GM18505 (cell line): ENCODE data around the gene CYTH3.
"Not testable (repeated sequence)": the region's sequence is repeated elsewhere in the genome, so short reads cannot be mapped to it uniquely, and the experiment has no call there.

Source experiments
- ATAC-seq: cut with Tn5 transposase; IDR thresholded peaks from one replicate; pipeline ENCODE4 v1.9.1; 2021; ENCODE audit not compliant: unreplicated experiment
- POLR2A ChIP-seq: IDR thresholded peaks from 4 replicates; pipeline ENCODE4 v1.6.1; 2011; ENCODE audit warnings: borderline replicate concordance; ENCODE audit not compliant: insufficient read depth, insufficient read length; ENCODE audit errors: extremely low read depth

Gene CYTH3, protein sequence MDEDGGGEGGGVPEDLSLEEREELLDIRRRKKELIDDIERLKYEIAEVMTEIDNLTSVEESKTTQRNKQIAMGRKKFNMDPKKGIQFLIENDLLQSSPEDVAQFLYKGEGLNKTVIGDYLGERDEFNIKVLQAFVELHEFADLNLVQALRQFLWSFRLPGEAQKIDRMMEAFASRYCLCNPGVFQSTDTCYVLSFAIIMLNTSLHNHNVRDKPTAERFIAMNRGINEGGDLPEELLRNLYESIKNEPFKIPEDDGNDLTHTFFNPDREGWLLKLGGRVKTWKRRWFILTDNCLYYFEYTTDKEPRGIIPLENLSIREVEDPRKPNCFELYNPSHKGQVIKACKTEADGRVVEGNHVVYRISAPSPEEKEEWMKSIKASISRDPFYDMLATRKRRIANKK

DNA sequence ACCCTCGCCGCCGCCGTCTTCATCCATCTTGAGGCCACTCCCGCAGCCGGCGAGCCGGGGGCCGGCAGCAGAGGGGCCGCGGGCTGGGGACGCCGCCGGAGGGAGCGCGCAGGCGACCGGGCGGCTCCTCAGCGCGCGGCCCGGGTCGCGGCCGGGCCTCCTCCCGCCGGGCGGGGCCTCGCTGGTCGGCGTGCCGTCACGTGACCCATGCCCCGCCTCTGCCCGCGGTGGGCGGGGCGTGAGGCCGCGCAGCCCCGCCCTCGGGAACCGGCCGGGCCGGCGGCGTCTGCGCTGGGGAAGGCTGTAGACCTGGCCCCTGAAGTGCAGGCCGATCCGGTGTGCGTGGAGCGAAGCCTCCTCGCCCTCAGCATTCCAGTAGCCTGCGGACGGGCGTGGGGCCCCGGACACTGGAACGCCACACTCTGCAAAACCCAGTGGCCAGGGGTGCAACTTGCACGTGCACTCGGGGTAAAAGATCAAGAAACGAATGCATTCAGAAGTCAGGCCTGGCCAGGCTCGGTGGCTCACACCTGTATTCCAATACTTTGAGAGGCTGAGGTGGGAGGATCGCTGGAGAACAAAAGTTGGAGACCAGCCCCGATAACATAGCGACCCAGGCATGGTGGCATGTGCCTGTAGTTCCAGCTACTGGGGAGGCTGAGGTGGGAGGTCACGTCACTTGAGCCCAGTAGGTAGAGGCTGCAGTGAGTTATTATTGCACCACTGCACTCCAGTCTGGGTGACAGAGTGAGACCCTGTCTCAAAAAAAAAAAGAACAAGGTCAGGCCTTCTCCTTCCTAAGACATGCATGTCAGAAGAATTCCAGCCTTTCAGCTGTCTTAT, at the start of gene CYTH3:
Gene CYTH3 (minus strand): TSS at position 144 of the 843 bp plus-strand sequence. CDS start 117 bp downstream, at position 27.
- peak; percentile 69 for TF ChIP-seq POLR2A
- ATAC-seq: peak; percentile 83

DNA sequence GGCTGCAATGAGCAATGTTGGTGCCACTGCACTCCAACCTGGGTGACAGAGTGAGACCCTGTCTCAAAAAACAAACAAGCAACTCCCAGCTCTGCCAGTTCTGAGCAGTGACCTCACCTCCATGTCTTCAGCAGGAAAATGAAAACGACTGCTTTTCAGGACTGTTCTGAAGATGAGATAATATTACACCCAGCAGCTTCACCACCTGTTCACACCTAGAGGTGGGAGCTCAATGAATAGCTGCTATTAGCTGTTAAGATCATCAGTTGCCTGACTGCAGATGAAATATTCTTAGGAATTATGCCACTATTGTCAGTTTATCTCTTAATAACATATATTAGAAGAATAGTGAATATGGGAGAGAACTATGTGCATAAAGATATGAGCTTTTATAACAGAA, 48.4 kb upstream of the CYTH3 start:
- TF ChIP-seq POLR2A: no peak
- no peak for ATAC-seq

DNA sequence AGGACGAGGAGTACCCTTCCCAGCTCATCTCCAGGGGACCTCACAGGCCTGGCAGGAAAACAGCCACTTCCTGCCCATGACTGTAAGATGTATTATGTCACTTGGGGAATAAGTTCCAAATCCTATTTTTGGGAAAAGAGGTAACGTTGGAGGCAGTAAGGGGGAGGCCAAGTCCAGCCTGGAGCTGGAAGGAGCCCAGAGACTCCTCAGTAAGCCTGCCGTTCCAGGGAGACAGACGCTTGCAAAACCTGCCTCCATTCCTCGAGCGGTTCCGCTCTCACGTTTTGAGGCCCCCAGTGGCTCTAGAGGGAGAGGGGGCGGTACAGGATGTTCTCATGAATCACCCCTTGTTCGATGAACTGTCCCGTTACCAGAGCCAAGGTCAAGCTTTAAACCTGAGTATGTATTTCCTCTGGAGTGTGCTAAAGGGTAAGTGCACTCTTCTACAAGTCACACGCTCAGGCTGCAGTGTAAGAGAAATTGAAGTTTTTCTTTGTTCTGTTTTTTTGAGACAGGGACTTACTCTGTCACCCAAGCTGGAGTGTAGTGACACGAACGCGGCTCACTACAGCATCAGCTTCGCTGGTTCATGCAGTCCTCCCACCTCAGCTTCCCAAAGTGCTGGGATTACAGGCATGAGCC, 45.5 kb upstream of the CYTH3 start:
- TF ChIP-seq POLR2A: no peak
- no peak for ATAC-seq

DNA sequence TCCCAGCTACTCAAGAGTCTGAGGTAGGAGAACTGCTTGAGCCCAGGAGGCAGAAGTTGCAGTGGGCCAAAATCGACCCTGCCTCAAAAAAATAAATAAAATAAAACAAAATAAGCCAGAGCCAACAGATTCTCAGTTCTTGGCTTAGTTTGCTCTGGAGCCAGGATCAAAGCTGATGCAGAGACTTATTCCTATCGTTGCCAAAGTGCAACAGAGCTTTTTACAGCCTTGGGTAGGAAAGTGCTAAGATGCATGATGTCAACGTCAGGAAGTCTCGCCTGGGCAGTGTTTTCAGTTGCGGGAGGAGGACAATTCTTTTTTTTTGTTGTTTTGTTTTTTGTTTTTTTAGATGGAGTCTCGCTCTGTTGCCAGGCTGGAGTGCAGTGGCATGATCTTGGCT, 43.8 kb upstream of the CYTH3 start:
- TF ChIP-seq POLR2A: no peak
- ATAC-seq: no peak

DNA sequence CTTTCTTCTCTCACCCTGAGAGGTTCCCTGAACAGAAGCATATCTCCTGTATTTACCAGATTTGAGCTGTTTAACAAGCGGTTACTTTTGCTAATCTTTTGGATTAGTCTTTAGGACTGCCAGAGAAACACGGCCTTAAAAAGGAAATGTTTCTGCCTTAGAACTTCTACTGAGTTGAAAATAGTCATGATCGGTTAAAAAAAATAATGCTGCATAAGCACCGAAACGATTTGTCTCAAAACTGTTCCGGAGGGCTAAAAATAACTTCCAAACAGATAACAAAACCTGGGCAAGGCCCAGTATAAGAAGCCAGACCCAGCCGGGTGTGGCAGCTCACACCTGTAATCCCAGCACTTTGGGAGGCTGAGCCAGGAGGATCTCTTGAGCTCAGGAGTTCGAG, 43.3 kb upstream of the CYTH3 start:
- no peak for ATAC-seq
- TF ChIP-seq POLR2A: no peak

DNA sequence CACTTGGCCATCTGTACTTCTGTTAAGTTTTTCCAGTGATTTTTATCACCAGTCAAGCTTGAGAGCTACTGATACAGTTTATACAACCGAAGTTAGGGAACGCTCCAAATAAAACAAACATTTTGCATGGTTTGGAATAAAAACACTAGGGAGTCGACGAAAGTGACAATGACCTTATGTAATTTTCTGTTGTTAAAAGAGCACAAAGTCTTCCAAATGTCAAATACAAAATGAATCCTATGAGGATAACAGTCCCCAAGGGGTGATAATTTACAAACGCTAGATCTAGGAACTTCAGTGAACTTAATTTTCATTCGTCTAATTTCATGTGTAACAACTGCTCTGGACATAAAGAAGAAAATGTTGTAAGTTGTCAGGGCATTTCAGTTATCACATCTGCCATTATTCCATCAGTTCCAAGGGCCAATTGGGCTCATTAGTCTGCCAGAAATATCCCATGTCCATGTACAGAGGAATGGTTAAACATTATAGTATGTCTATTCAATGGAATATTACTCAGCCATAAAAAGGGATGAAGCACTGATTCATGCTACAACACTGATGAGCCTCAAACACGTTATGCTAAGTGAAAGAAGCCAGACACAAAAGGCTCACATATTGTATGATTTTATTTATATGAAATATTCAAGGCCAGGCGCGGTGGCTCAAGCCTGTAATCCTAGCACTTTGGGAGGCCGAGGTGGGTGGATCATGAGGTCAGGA, 38.0 kb upstream of the CYTH3 start:
- no peak for ATAC-seq
- no peak for TF ChIP-seq POLR2A

DNA sequence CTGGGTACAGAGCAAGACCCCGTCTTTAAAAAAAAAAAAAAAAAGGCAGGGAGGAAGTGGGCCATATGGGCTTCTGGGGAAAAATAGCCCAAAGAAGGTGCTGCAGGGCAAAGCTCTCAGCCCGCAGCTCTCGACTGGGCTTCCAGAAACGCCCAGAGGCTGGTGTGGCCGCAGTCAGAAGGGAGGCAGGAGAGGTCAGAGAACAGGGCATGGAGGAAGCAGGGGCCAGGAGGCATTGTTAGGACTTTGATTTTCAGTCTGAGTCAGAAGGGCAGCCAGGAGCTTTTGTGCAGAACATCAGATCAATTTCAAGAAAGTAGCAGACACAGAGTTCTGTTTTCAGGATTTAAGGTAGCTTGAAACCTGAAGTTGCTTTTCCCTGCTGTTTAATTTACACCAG, 35.3 kb upstream of the CYTH3 start:
- TF ChIP-seq POLR2A: no peak
- ATAC-seq: no peak

DNA sequence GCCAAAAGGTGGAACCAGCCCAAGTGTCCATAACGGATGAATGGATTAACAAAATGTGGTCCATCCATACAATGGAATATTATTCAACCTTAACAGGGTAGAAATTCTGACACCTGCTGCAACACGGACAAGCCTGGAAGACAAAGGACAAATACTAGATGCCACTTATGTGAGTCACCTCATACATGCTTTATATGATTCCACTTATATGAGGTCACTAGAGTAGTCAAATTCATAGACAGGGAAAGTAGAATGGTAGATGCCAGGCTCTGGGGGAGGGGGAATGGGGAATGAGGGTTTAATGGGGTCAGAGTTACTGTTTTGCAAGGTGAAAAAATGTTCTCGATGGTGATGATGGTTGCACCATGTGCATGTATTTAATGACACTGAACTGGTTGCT, 34.0 kb upstream of the CYTH3 start:
- no peak for TF ChIP-seq POLR2A
- no peak for ATAC-seq

DNA sequence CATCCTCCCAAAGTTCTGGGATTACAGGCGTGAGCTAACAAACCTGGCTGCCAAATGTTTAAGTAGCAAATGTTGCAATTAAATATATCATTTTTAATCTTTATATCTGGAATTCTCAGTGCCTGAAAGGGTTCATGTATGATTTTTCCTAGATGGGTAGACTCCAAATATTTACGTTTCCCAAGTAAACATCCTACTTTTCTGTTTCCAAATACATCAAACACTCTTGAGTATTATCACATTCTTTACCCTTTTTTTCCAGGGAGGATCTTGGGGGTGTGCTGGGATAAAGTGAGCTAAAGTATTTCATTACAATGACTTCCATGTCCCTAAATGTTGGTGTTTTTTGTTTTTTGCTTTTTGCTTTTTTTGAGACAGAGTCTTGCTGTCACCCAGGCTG, 32.9 kb upstream of the CYTH3 start:
- no peak for TF ChIP-seq POLR2A
- ATAC-seq: no peak

DNA sequence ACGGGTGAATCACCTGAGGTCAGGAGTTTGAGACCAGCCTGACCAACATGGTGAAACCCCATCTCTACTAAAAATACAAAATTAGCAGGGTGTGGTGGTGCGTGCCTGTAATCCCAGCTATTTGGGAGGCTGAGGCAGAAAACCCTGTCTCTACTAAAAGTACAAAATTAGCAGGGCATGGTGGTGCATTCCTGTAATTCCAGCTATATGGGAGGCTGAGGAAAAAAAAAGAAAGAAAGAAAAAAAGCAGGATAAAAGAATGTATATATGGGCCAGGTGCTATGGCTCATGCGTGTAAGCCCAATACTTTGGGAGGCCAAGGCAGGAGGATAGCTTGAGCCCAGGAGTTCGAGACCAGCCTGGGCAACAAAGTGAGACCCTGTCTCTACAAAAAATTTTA, 29.0 kb upstream of the CYTH3 start:
- ATAC-seq: not testable (repeated sequence)

DNA sequence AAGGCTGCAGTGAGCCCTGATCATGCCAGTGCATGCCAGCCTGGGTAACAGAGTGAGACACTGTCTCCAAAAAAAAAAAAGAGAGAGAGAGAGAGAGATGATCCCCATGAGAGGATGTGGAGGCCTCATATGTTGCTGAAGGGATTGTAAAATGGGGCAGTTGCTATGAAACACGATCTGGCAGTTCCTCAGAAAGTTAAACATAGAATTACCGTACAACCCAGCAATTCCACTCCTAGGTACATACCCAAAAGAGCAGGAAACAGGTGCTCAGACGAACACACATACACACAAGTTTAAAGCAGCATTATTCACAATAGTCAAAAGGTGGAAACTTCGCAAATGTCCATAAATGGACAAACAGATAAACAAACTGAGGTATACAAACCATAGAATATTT, 27.4 kb upstream of the CYTH3 start:
- ATAC-seq: no peak
- TF ChIP-seq POLR2A: no peak

DNA sequence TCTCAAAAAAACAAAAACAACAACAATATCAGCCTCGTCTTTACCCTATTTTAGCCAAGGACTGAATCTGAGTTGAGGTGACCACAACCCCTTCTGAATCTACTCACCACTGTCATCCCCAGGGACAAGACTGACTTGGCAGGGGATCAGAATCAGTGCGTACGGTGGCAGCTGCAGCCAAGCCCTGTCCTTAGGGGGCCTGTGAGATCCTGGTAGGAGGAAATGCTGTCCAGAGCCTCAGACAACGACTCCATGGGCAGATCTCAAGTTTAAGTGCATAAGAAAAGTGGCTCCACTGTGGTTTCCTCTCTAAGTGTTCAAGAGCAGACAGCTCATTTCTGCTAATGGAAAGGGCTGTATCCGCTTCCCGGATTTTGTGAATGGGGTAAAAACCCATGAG, 22.4 kb upstream of the CYTH3 start:
- no peak for TF ChIP-seq POLR2A
- ATAC-seq: no peak

DNA sequence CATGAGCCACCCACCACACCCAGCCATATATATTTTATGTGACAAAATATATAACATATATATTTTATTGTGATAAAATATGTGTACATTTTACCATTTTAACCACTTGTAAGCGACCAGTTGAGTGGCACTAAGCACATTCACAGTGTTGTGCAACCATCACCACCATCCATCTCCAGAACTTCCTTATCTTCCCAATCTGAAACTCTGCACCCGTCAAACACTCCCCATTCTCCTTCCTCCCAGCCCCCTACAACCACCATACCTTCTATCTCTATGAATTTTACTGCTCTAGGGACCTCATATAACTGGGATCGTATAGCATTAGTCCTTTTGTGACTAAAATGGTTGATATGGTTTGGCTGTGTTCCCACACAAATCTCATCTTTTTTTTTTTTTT, 20.8 kb upstream of the CYTH3 start:
- no peak for ATAC-seq
- no peak for TF ChIP-seq POLR2A

DNA sequence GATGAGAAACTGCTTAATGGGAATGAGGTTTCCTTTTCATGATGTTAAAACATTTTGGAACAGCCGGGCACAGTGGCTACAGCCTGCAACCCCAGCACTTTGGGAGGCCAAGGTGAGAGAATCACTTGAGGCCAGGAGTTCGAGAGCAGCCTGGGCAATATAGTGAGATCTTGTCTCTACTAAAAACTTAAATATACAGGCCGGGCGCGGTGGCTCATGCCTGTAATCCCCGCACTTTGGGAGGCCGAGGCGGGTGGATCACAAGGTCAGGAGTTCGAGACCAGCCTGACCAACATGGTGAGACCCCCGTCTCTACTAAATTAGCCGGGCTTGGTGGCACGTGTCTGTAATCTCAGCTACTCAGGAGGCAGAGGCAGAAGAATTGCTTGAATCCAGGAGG, 19.5 kb upstream of the CYTH3 start:
- not testable (repeated sequence) for ATAC-seq
